ENCODE data around the gene PPFIBP2. TPM values are rescaled to one million over a fixed set of nuclear protein-coding genes. Genes with fewer than 3 reads are reported as not detected.

The PPFIBP2 gene
- polyA plus RNA-seq, 4 donors, result 26.5 to 71.7 (median 62.4) TPM

DNA sequence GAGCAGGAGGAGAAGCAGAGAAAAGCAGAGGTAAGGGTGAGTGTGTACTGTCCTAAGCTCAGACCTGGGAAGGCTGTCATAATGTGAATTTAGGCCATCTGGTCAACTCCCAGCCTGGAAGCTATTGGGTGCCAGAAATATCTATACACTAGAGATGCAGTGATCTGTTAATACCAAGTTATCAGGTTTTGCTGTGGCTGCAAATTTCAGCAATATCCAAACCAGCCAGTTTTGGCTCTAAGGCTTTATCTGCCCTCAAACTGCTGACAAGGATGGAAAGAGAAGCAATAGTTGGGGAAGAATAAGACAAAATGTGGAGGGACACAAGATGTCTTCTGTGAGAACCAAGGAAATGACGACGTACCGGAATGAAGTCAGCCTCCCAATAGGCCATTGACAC is 96.6 kb downstream of the PPFIBP2 start:
- no peak overlapping the region for H3K27ac ChIP-seq (ENCODE audit: low read depth in 1 of 3, low read length in 2 of 3)
- peaks cover 0 to 27% (median 3%) of the 10 kb centered on the region in 3 donors for H3K36me3 ChIP-seq (ENCODE audit: control insufficient read depth in 3 of 3, insufficient read depth in 2 of 3, low read depth in 1 of 3, low read length in 3 of 3)
- no peaks in the 10 kb centered on the region for H3K27me3 ChIP-seq (ENCODE audit: control insufficient read depth in 3 of 3, insufficient read depth in 3 of 3, low read length in 3 of 3)
- WGBS, 3 donors, result 93 to 96% (median 95%) methylated on average over 3 of the region's 3 CpGs
- peaks cover 0 to 55% (median 7%) of the 10 kb centered on the region in 3 donors for H3K4me1 ChIP-seq (ENCODE audit: control insufficient read depth in 3 of 3, insufficient read depth in 2 of 3, low read depth in 1 of 3, low read length in 2 of 3)
- H3K9me3 ChIP-seq (ENCODE audit: control insufficient read depth in 2 of 2, insufficient read depth in 1 of 2, low read depth in 1 of 2, low read length in 1 of 2), result no peaks in the 10 kb centered on the region
- no peak overlapping the region for H3K4me3 ChIP-seq (ENCODE audit: low read depth in 1 of 3, low read length in 3 of 3)
- FAIRE-seq (no peak), DNase-seq (no peak)

DNA sequence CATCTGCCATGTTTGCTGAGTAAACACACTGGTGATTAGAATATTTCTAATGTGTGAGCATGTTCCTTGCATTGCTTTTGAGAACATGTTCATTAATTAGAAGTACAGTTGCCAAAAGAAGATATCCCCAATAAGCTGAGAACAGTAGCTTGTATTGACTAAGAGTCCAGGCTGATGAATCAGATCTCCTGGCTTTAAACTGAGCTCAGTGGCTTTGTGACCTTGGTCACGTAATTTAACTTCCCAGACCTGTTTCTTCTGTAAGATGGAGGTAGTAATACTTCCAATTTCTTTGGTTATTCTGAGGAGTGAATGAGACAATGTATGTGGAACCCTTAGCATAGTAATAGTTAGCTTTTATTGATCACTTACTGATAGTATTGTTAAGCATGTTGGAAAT is 97.6 kb downstream of the PPFIBP2 start:
- WGBS, 3 donors, result 11 to 62% (median 48%) methylated on average over 1 of the region's 1 CpG
- Histone ChIP-seq H3K27ac (ENCODE audit: low read depth in 1 of 3, low read length in 2 of 3) (peak overlapping the region in 1 of 3 donors; percentile 70), H3K27me3 (ENCODE audit: control insufficient read depth in 3 of 3, insufficient read depth in 3 of 3, low read length in 3 of 3) (no peaks in the 10 kb centered on the region), H3K4me1 (ENCODE audit: control insufficient read depth in 3 of 3, insufficient read depth in 2 of 3, low read depth in 1 of 3, low read length in 2 of 3) (peaks cover 0 to 49% (median 7%) of the 10 kb centered on the region in 3 donors), H3K36me3 (ENCODE audit: control insufficient read depth in 3 of 3, insufficient read depth in 2 of 3, low read depth in 1 of 3, low read length in 3 of 3) (peaks cover 0 to 29% (median 3%) of the 10 kb centered on the region in 3 donors), H3K4me3 (ENCODE audit: low read depth in 1 of 3, low read length in 3 of 3) (no peak overlapping the region), H3K9me3 (ENCODE audit: control insufficient read depth in 2 of 2, insufficient read depth in 1 of 2, low read depth in 1 of 2, low read length in 1 of 2) (no peaks in the 10 kb centered on the region)
- DNase-seq, result peak in 1 of 2 donors; percentile 20
- FAIRE-seq, result no peak

DNA sequence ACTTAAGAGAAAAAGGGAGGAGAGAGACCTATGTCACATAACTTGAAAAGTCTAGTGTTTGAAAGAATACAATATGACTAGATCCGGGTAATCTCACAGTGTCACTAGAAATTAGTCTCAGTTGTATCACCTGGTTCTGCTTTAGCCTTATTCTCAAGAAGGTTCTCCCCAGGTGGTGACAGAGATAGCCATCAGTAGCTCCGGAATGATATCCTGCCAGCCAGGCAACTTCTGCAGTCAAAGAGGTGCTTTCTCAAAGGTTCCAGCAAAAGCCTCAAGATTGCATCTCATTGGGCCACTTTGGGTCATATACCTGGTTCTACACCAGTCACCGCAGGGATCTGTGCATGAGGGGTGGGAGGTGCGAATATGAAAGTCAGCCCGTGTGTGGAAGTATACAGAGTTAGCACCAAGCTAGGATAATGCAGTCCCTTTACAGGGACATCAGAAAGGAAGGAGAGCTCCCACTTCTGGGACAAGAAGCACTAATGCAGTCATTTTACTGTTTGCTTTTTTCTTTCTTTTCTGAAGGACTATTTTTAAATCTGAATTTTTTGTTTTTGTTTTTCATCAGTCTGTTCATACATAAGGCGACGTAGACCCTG is 98.4 kb downstream of the PPFIBP2 start:
- WGBS, 3 donors, result 30 to 54% (median 42%) methylated on average over 7 of the region's 7 CpGs
- no peak for FAIRE-seq
- Histone ChIP-seq H3K9me3 (ENCODE audit: control insufficient read depth in 2 of 2, insufficient read depth in 1 of 2, low read depth in 1 of 2, low read length in 1 of 2) (no peaks in the 10 kb centered on the region), H3K27ac (ENCODE audit: low read depth in 1 of 3, low read length in 2 of 3) (peak overlapping the region in 1 of 3 donors; percentile 70), H3K4me1 (ENCODE audit: control insufficient read depth in 3 of 3, insufficient read depth in 2 of 3, low read depth in 1 of 3, low read length in 2 of 3) (peaks cover 0 to 49% (median 7%) of the 10 kb centered on the region in 3 donors), H3K27me3 (ENCODE audit: control insufficient read depth in 3 of 3, insufficient read depth in 3 of 3, low read length in 3 of 3) (no peaks in the 10 kb centered on the region), H3K36me3 (ENCODE audit: control insufficient read depth in 3 of 3, insufficient read depth in 2 of 3, low read depth in 1 of 3, low read length in 3 of 3) (peaks cover 0 to 34% (median 6%) of the 10 kb centered on the region in 3 donors), H3K4me3 (ENCODE audit: low read depth in 1 of 3, low read length in 3 of 3) (no peak overlapping the region)
- no peak for DNase-seq

DNA sequence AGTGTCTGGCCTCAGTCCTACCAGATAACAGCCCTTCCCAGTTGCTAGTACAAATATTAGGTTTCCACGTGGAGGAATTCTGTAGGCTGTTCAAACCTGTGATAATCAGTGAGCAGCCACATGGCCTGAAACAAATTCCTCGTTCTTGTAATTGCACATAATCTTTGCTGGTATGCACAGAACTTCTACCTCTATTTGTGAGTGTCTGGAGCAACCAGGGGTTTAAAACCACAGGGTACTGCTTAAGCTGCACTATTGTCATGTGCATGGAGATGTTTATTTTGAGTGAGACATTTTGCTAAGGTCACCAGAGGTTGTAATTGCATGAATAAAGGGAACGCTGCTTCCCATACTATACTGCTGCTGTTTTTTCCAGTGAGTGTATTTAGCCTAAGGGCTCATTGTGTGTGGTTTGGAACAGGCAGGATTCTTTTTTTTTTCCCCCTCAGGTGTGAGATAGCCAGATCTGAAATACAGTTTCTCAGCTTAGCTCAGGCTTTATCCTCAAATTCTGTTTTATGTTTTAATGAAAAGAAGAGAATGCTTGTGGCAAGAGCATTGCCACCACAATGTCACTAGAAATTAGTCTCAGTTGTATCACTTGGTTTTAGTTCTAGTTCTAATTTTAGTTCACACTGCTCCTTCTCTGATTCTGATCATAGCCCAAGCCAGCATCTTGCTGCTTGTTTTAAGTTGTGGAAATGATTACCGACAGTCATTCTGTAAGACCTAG is 99.0 kb downstream of the PPFIBP2 start:
- FAIRE-seq, result no peak
- H3K4me1 ChIP-seq (ENCODE audit: control insufficient read depth in 3 of 3, insufficient read depth in 2 of 3, low read depth in 1 of 3, low read length in 2 of 3), result peaks cover 0 to 44% (median 7%) of the 10 kb centered on the region in 3 donors
- H3K4me3 ChIP-seq (ENCODE audit: low read depth in 1 of 3, low read length in 3 of 3), result no peak overlapping the region
- peak; percentile 53 to 64 for DNase-seq
- peak overlapping the region in 1 of 3 donors; percentile 70 for H3K27ac ChIP-seq (ENCODE audit: low read depth in 1 of 3, low read length in 2 of 3)
- H3K9me3 ChIP-seq (ENCODE audit: control insufficient read depth in 2 of 2, insufficient read depth in 1 of 2, low read depth in 1 of 2, low read length in 1 of 2), result no peaks in the 10 kb centered on the region
- H3K36me3 ChIP-seq (ENCODE audit: control insufficient read depth in 3 of 3, insufficient read depth in 2 of 3, low read depth in 1 of 3, low read length in 3 of 3), result peaks cover 0 to 37% (median 7%) of the 10 kb centered on the region in 3 donors
- WGBS, 3 donors, result 29 to 43% (median 42%) methylated on average over 4 of the region's 4 CpGs
- H3K27me3 ChIP-seq (ENCODE audit: control insufficient read depth in 3 of 3, insufficient read depth in 3 of 3, low read length in 3 of 3), result no peaks in the 10 kb centered on the region

DNA sequence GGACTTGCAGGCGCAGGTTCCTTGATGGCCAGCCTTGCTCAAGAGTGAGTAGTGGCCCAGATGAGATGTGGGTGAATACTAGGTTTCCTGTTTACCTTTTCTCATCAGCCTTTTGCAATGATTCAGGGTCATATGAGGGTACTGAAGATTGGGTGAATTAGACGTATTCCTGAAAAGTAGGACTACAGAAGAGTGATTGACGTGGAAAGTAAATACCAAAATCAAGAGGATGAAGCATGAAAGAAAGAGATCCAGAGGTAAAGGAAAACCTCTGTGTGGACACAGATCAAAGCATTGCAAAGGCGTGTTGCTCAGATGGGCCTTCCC is 99.6 kb downstream of the PPFIBP2 start:
- Histone ChIP-seq H3K27me3 (ENCODE audit: control insufficient read depth in 3 of 3, insufficient read depth in 3 of 3, low read length in 3 of 3) (no peaks in the 10 kb centered on the region), H3K27ac (ENCODE audit: low read depth in 1 of 3, low read length in 2 of 3) (peak overlapping the region in 1 of 3 donors; percentile 70), H3K36me3 (ENCODE audit: control insufficient read depth in 3 of 3, insufficient read depth in 2 of 3, low read depth in 1 of 3, low read length in 3 of 3) (peaks cover 0 to 40% (median 7%) of the 10 kb centered on the region in 3 donors), H3K4me3 (ENCODE audit: low read depth in 1 of 3, low read length in 3 of 3) (no peak overlapping the region), H3K9me3 (ENCODE audit: control insufficient read depth in 2 of 2, insufficient read depth in 1 of 2, low read depth in 1 of 2, low read length in 1 of 2) (no peaks in the 10 kb centered on the region), H3K4me1 (ENCODE audit: control insufficient read depth in 3 of 3, insufficient read depth in 2 of 3, low read depth in 1 of 3, low read length in 2 of 3) (peaks cover 0 to 40% (median 5%) of the 10 kb centered on the region in 3 donors)
- no peak for DNase-seq
- 70 to 84% (median 81%) methylated on average over 4 of the region's 4 CpGs for WGBS, 3 donors
- no peak for FAIRE-seq

DNA sequence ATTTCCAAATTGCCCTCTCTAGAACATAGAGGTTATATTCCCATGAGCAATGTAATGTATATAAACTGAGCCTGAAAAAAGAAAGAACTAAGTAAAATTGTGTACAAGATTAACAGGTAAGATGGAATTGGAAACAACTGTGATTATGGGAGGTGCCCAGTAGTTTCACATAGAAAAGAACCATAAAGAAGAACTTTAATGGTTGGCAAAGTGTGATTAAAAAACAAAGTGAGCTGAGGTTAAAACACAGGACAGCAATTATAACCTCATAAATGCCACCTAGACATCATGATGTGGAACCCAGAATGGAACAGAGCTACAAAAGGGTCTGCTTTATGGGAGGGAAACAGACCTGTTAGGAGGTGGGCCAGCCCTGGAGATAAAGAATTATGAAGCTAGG is 100.9 kb downstream of the PPFIBP2 start:
- H3K27me3 ChIP-seq (ENCODE audit: control insufficient read depth in 3 of 3, insufficient read depth in 3 of 3, low read length in 3 of 3), result no peaks in the 10 kb centered on the region
- H3K36me3 ChIP-seq (ENCODE audit: control insufficient read depth in 3 of 3, insufficient read depth in 2 of 3, low read depth in 1 of 3, low read length in 3 of 3), result peaks cover 0 to 41% (median 9%) of the 10 kb centered on the region in 3 donors
- no peak overlapping the region for H3K4me3 ChIP-seq (ENCODE audit: low read depth in 1 of 3, low read length in 3 of 3)
- H3K27ac ChIP-seq (ENCODE audit: low read depth in 1 of 3, low read length in 2 of 3), result no peak overlapping the region
- H3K4me1 ChIP-seq (ENCODE audit: control insufficient read depth in 3 of 3, insufficient read depth in 2 of 3, low read depth in 1 of 3, low read length in 2 of 3), result peaks cover 0 to 30% (median 0%) of the 10 kb centered on the region in 3 donors
- H3K9me3 ChIP-seq (ENCODE audit: control insufficient read depth in 2 of 2, insufficient read depth in 1 of 2, low read depth in 1 of 2, low read length in 1 of 2), result no peaks in the 10 kb centered on the region
- DNase-seq (no peak), FAIRE-seq (no peak)

DNA sequence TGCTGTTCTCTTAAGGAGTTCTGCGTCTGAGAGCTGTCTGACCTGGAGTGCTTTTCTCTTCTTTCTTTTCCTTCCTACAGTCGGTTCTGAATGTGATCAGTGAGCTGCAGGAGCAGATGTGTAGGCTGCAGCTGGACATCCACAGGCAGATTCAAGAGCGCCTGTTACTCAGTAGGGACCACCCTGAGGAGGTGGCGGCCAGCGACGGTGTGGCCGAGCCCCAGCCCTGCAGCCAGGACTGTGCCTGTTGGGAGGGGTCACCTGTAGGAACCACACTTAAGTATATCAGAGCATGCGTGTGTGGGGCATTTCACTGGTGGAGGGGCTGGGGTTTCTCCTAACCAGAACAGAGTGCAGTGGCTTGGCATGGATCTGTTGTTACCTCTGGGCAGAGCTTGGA is 103.2 kb downstream of the PPFIBP2 start:
- Histone ChIP-seq H3K36me3 (ENCODE audit: control insufficient read depth in 3 of 3, insufficient read depth in 2 of 3, low read depth in 1 of 3, low read length in 3 of 3) (peaks cover 0 to 45% (median 8%) of the 10 kb centered on the region in 3 donors), H3K27ac (ENCODE audit: low read depth in 1 of 3, low read length in 2 of 3) (no peak overlapping the region), H3K4me3 (ENCODE audit: low read depth in 1 of 3, low read length in 3 of 3) (no peak overlapping the region), H3K4me1 (ENCODE audit: control insufficient read depth in 3 of 3, insufficient read depth in 2 of 3, low read depth in 1 of 3, low read length in 2 of 3) (peaks cover 0 to 17% (median 0%) of the 10 kb centered on the region in 3 donors), H3K9me3 (ENCODE audit: control insufficient read depth in 2 of 2, insufficient read depth in 1 of 2, low read depth in 1 of 2, low read length in 1 of 2) (no peaks in the 10 kb centered on the region), H3K27me3 (ENCODE audit: control insufficient read depth in 3 of 3, insufficient read depth in 3 of 3, low read length in 3 of 3) (no peaks in the 10 kb centered on the region)
- FAIRE-seq (no peak), DNase-seq (no peak)
- 84 to 92% (median 90%) methylated on average over 8 of the region's 8 CpGs for WGBS, 3 donors

DNA sequence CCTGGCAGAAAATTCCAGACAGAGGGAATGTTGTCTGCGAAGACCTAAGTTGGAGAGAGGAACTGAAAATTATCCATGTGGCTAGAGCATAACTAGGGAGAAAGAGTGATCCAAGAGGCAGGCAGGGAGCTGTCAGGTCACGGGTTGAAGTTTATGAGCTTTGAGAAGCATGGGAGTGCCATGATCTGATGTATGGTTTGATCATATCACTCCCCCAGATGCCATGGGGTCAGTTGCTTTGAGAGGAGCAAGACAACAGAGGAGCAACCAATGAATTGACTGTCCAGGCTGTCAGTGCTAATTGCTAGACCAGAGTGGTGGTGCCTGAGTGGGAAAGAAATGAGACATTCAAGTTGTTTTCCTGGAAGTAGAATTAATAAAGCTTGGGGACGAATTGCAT is 105.5 kb downstream of the PPFIBP2 start:
- H3K9me3 ChIP-seq (ENCODE audit: control insufficient read depth in 2 of 2, insufficient read depth in 1 of 2, low read depth in 1 of 2, low read length in 1 of 2), result no peaks in the 10 kb centered on the region
- no peak overlapping the region for H3K27ac ChIP-seq (ENCODE audit: low read depth in 1 of 3, low read length in 2 of 3)
- H3K27me3 ChIP-seq (ENCODE audit: control insufficient read depth in 3 of 3, insufficient read depth in 3 of 3, low read length in 3 of 3), result no peaks in the 10 kb centered on the region
- H3K4me3 ChIP-seq (ENCODE audit: low read depth in 1 of 3, low read length in 3 of 3), result no peak overlapping the region
- 86 to 89% (median 88%) methylated on average over 3 of the region's 3 CpGs for WGBS, 3 donors
- peaks cover 0 to 55% (median 8%) of the 10 kb centered on the region in 3 donors for H3K36me3 ChIP-seq (ENCODE audit: control insufficient read depth in 3 of 3, insufficient read depth in 2 of 3, low read depth in 1 of 3, low read length in 3 of 3)
- DNase-seq (no peak), FAIRE-seq (no peak)
- H3K4me1 ChIP-seq (ENCODE audit: control insufficient read depth in 3 of 3, insufficient read depth in 2 of 3, low read depth in 1 of 3, low read length in 2 of 3), result peaks cover 0 to 8% (median 5%) of the 10 kb centered on the region in 3 donors

Data from small intestine (tissue), 7 donors.